K562 (cell line): ENCODE measurements around the gene RASGEF1C.
"Not testable (repeated sequence)": the region's sequence is repeated elsewhere in the genome, so short reads cannot be mapped to it uniquely, and the experiment has no call there.

Experiments used
- ATF1 ChIP-seq, 2 experiments: fragments of 450-650 bp in 1 of 2; IDR thresholded peaks; 2 replicates each; pipeline ENCODE4 v1.6.1; 2016; ENCODE audit warnings: missing compliant biosample characterization in 1 of 2, missing genetic modification characterization in 1 of 2
- CEBPB ChIP-seq: fragments of 450-650 bp; IDR thresholded peaks from 2 replicates; pipeline ENCODE4 v1.6.1; 2016; ENCODE audit warnings: missing genetic modification characterization, missing compliant biosample characterization
- FOXK2 ChIP-seq, 2 experiments: fragments of 450-650 bp; IDR thresholded peaks in 1 of 2; conservative IDR thresholded peaks in 1 of 2; 2 replicates each; pipeline ENCODE4 v1.6.1; 2016; ENCODE audit warnings: low read depth in 2 of 2, mild to moderate bottlenecking in 1 of 2
- HMG20A ChIP-seq: fragments of 450-650 bp; formaldehyde crosslinking; conservative IDR thresholded peaks from 2 replicates; pipeline ENCODE4 v1.4.0; 2020; ENCODE audit warnings: mild to moderate bottlenecking, mixed read lengths
- MED1 ChIP-seq: sonication (generic); formaldehyde crosslinking; IDR thresholded peaks from 2 replicates; pipeline ENCODE4 v1.8.1; 2023; ENCODE audit warnings: missing genetic modification reagents, borderline replicate concordance
- POLR2A ChIP-seq: fragments of 450-650 bp; conservative IDR thresholded peaks from 2 replicates; pipeline ENCODE4 v1.6.1; 2016
- POLR2AphosphoS5 ChIP-seq: IDR thresholded peaks from 2 replicates; pipeline ENCODE4 v1.6.1; 2011; ENCODE audit warnings: mild to moderate bottlenecking, low read depth, low read length, moderate library complexity; ENCODE audit not compliant: control insufficient read depth, insufficient read depth
- RCOR1 ChIP-seq, 2 experiments: IDR thresholded peaks; 2 replicates each; pipeline ENCODE4 v1.6.1; 2012; ENCODE audit warnings: low read depth in 2 of 2, low read length in 2 of 2, borderline replicate concordance in 1 of 2, improper control_type of control experiment in 1 of 2
- SMAD1 ChIP-seq: fragments of 150-350 bp; IDR thresholded peaks from 2 replicates; pipeline ENCODE4 v1.6.1; 2014; ENCODE audit warnings: low read length, low read depth; ENCODE audit not compliant: partially characterized antibody
- TAF15 ChIP-seq: fragments of 200-400 bp; formaldehyde crosslinking; IDR thresholded peaks from 2 replicates; pipeline ENCODE4 v1.6.1; 2017; ENCODE audit warnings: mild to moderate bottlenecking, low read depth, low read length, moderate library complexity
- ZNF778 ChIP-seq: fragments of 450-650 bp; formaldehyde crosslinking; IDR thresholded peaks from 2 replicates; pipeline ENCODE4 v1.4.0; 2020; ENCODE audit warnings: mild to moderate bottlenecking, moderate library complexity
- TF ChIP-seq, protein P1 (sequence below): sonication (generic); formaldehyde crosslinking; IDR thresholded peaks from 2 replicates; pipeline ENCODE4 v1.9.0; 2022; ENCODE audit warnings: mild to moderate bottlenecking, missing genetic modification reagents
- TF ChIP-seq, protein P2 (sequence below), 3 experiments: IDR thresholded peaks in 2 of 3; conservative IDR thresholded peaks in 1 of 3; 2 replicates each; pipeline ENCODE4 v1.5.1; 2011 to 2012; ENCODE audit warnings: low read length in 3 of 3, mild to moderate bottlenecking in 3 of 3, control low read depth in 2 of 3, improper control_type of control experiment in 1 of 3, inconsistent platforms in 1 of 3, low read depth in 1 of 3, mixed read lengths in 1 of 3, moderate library complexity in 1 of 3; ENCODE audit not compliant: insufficient read depth in 2 of 3

DNA sequence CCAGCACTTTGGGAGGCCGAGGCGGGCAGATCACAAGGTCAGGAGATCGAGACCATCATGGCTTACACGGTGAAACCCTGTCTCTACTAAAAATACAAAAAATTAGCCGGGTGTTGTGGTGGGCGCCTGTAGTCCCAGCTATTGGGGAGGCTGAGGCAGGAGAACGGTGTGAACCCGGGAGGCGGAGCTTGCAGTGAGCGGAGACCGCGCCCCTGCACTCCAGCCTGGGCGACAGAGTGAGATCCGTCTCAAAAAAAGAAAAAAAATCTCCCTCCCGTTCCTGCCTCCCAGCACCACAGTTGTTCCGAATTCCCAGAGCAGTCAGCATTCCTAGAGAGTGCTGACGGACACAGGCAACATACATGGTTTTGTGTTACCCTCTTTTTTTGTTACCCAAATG is 82.9 kb downstream of the RASGEF1C start:
- TF ChIP-seq POLR2A; ZNF778; MED1; TAF15; ATF1 (CRISPR knock-in tag; IDR thresholded peaks at IDR 0.05); ATF1 (tag; IDR thresholded peaks at IDR 0.05); POLR2AphosphoS5; RCOR1 (IDR thresholded peaks at IDR 0.05; ENCODE audit: borderline replicate concordance in 1 of 2, low read depth in 2 of 2, low read length in 2 of 2); CEBPB (tag); HMG20A; SMAD1; FOXK2 (conservative IDR thresholded peaks at IDR 0.05 in 1 of 2, IDR thresholded peaks at IDR 0.05 in 1 of 2; ENCODE audit: low read depth in 2 of 2): not testable (repeated sequence)
- TF ChIP-seq, protein P1, sequence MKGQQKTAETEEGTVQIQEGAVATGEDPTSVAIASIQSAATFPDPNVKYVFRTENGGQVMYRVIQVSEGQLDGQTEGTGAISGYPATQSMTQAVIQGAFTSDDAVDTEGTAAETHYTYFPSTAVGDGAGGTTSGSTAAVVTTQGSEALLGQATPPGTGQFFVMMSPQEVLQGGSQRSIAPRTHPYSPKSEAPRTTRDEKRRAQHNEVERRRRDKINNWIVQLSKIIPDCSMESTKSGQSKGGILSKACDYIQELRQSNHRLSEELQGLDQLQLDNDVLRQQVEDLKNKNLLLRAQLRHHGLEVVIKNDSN (CRISPR knock-in tag) = not testable (repeated sequence)
- TF ChIP-seq, protein P2, sequence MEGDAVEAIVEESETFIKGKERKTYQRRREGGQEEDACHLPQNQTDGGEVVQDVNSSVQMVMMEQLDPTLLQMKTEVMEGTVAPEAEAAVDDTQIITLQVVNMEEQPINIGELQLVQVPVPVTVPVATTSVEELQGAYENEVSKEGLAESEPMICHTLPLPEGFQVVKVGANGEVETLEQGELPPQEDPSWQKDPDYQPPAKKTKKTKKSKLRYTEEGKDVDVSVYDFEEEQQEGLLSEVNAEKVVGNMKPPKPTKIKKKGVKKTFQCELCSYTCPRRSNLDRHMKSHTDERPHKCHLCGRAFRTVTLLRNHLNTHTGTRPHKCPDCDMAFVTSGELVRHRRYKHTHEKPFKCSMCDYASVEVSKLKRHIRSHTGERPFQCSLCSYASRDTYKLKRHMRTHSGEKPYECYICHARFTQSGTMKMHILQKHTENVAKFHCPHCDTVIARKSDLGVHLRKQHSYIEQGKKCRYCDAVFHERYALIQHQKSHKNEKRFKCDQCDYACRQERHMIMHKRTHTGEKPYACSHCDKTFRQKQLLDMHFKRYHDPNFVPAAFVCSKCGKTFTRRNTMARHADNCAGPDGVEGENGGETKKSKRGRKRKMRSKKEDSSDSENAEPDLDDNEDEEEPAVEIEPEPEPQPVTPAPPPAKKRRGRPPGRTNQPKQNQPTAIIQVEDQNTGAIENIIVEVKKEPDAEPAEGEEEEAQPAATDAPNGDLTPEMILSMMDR (IDR thresholded peaks at IDR 0.05 in 2 of 3, conservative IDR thresholded peaks at IDR 0.05 in 1 of 3; ENCODE audit: insufficient read depth in 2 of 3, low read depth in 1 of 3, low read length in 3 of 3) = not testable (repeated sequence)
